22Rv1 (cell line): ENCODE measurements around the gene TNFRSF19.

Experiments
- CTCF ChIP-seq: fragments of 450-650 bp; IDR thresholded peaks from 2 replicates; pipeline ENCODE4 v1.5.1; 2017; ENCODE audit warnings: mild to moderate bottlenecking
- ZFX ChIP-seq: fragments of 450-650 bp; IDR thresholded peaks from 2 replicates; pipeline ENCODE4 v1.6.1; 2017; ENCODE audit warnings: antibody characterized with exemption, borderline replicate concordance

GRCh38 chr13:23550163-23550562 is 20.0 kb upstream of the TNFRSF19 start:
- TF ChIP-seq CTCF = no peak
- TF ChIP-seq ZFX = no peak
